Mucosa of descending colon (tissue), 3 donors: ENCODE measurements around the gene ATF7. TPM values are rescaled to one million over a fixed set of nuclear protein-coding genes. Genes with fewer than 3 reads are reported as not detected.

ENCODE experiments used
- ATAC-seq: fragments of 200-7000 bp; cut with Tn5 transposase; one replicate; pipeline ENCODE4 v1.9.1; 2020; ENCODE audit warnings: mild to moderate bottlenecking, moderate library complexity
- DNase-seq, 3 donors: peaks; one replicate each; pipeline ENCODE4 v3.0.0-alpha.2; 2020
- H3K36me3 ChIP-seq: fragments of 200-600 bp; one replicate; pipeline ENCODE4 v1.8.0; 2021; ENCODE audit warnings: low read depth, mild to moderate bottlenecking
- H3K4me1 ChIP-seq: fragments of 200-600 bp; one replicate; pipeline ENCODE4 v1.8.0; 2021; ENCODE audit warnings: low read depth, mild to moderate bottlenecking
- H3K4me3 ChIP-seq: fragments of 200-600 bp; one replicate; pipeline ENCODE4 v1.8.0; 2021; ENCODE audit warnings: mild to moderate bottlenecking
- H3K9me3 ChIP-seq: fragments of 200-600 bp; one replicate; pipeline ENCODE4 v1.8.0; 2021; ENCODE audit warnings: mild to moderate bottlenecking
- intact Hi-C, 2 donors: fragments of 100-400 bp; cut with DNase I in 1 of 2; cut with micrococcal nuclease in 1 of 2; formaldehyde crosslinking; loops; one replicate each; pipeline versions ENCODE4 v1.11.0 to v1.11.1; 2022; cut with DNase I, micrococcal nuclease
- total RNA-seq, 3 donors: library from RNA; stranded (reverse); fragmentation: NEBNext Ultra II Directional in 2 of 3; extraction: Animal tissue kit (Norgen Biotek cat#: 25700) in 2 of 3; gene quantifications; one replicate each; pipeline versions ENCODE4 v1.2.1 to v1.2.4, GENCODE V29; 2021 to 2023
- TF ChIP-seq, protein P1 (sequence below): fragments of 200-600 bp; IDR thresholded peaks from one replicate; pipeline ENCODE4 v1.8.0; 2022; ENCODE audit warnings: antibody characterized with exemption, mild to moderate bottlenecking
- donor health status: DM: no; HTN: no; CAD: no; lungs with moderate emphysema.
- donor health status: DM: no; HTN: no; CAD: no.
- donor health status: DM: no; HTN: yes; CAD: no.

Gene ATF7
- total RNA-seq, 3 donors from 2014 or later, result 35.6 to 50.9 (median 42.8) TPM

- Histone ChIP-seq H3K4me1 (peaks cover 19% of the 10 kb centered on the region), H3K36me3 (no peaks in the 10 kb centered on the region), H3K9me3 (no peaks in the 10 kb centered on the region), H3K4me3 (no peak overlapping the region)
- ATAC-seq, result no peak
- intact Hi-C loops, result no loop called here
- DNase-seq, result no peak
- TF ChIP-seq, protein P1, sequence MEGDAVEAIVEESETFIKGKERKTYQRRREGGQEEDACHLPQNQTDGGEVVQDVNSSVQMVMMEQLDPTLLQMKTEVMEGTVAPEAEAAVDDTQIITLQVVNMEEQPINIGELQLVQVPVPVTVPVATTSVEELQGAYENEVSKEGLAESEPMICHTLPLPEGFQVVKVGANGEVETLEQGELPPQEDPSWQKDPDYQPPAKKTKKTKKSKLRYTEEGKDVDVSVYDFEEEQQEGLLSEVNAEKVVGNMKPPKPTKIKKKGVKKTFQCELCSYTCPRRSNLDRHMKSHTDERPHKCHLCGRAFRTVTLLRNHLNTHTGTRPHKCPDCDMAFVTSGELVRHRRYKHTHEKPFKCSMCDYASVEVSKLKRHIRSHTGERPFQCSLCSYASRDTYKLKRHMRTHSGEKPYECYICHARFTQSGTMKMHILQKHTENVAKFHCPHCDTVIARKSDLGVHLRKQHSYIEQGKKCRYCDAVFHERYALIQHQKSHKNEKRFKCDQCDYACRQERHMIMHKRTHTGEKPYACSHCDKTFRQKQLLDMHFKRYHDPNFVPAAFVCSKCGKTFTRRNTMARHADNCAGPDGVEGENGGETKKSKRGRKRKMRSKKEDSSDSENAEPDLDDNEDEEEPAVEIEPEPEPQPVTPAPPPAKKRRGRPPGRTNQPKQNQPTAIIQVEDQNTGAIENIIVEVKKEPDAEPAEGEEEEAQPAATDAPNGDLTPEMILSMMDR, result no peak
These were observed 554 bp upstream of the ATF7 start for GRCh38 chr12:53626702-53627169.

DNA sequence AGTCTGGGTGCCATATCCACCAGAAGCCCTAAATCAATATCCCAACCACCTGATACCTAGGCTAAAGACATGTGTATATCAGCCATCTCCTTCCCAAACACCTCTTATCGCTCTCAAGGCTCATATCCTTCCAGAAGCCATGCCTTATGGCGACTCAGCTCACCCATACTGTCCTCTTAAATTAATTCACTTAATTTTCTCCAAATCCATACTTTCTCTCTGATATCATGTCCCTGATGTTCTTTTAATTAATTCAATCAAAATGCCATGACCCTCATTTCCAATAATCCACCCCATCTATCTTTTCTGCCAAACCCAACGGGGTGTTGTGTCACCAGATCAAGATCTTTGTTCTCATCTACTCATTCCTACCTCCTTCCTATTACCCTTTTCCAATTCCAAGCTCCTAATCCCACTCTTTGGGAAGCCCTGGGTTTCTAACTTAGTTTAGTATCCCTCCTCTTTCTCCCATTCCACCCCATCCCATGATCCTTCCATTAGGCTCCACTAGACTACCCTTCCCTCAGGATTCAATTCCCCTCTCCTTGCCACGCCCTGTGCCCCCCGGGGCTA lies 723 bp downstream of the ATF7 start:
- Histone ChIP-seq H3K4me3 (peak overlapping the region; percentile 29), H3K9me3 (no peaks in the 10 kb centered on the region), H3K36me3 (no peaks in the 10 kb centered on the region), H3K4me1 (peaks cover 19% of the 10 kb centered on the region)
- intact Hi-C loops, result no loop called here
- ATAC-seq (no peak), DNase-seq (no peak)
- TF ChIP-seq, protein P1, result no peak

GRCh38 chr12:53624956-53625355 lies 1.2 kb downstream of the ATF7 start:
- Histone ChIP-seq H3K4me3 (peak overlapping the region; percentile 29), H3K9me3 (no peaks in the 10 kb centered on the region), H3K4me1 (peaks cover 19% of the 10 kb centered on the region), H3K36me3 (no peaks in the 10 kb centered on the region)
- intact Hi-C loops, result no loop called here
- no peak for ATAC-seq
- no peak for DNase-seq
- TF ChIP-seq, protein P1, result no peak

DNA sequence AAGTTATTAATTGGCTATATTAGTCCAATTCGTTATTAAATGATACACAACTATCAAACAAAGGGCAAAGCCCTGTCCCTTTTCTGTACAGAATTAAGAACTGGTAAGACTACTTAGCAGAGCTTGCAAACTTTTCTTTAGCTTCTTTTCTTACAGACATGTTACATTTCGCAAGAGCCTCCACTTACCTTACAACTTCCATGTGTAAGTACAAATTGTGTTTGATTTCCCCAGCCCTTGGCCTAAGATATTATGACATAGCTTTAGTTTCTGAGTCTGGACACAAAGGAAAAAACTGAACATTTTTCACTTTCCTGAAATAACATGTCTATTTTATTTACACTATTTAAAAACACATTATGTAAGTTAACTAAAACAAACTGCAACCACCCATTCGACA lies 1.7 kb downstream of the ATF7 start:
- TF ChIP-seq, protein P1, result no peak
- intact Hi-C loops, result no loop called here
- Histone ChIP-seq H3K4me3 (no peak overlapping the region), H3K4me1 (peaks cover 19% of the 10 kb centered on the region), H3K36me3 (no peaks in the 10 kb centered on the region), H3K9me3 (no peaks in the 10 kb centered on the region)
- DNase-seq (no peak), ATAC-seq (no peak)

DNA sequence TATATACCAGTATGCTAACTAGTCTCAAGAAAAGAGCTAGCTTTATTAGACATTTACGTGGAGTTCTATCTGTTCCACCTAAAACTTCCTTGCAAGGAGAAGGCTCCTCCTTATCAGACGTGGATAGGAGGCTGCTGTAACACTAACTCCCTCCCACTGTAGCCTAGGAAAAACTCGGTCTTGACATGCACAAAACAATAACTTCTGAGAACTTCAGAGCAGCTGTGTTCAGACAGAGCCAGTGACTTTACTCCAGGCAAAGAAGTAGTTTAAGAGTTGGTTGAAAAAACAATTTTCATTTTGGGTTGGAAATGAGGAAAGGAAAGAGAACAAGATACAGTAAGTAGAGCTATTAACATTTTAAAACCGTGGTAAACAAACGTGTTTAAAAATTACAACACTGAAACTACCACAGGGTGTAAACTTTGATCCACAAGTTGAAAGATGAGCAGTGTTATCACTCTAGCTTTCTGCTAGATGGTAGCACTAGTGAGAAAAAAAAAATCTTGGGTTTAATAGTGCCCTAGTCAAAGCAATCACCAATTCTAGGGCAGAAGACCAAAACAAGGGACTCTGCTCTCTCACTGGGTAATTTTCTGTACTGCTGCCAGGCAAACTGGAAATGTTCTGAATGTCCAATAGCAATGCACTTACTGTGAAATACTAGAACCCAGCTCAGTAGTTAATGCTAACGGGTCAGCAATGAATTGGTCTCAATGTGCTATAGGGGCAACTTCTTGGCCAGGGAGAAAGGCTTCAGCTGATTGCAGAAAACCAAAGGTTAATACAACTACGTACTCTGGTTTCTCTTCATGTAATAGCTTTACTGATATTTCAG lies 2.4 kb downstream of the ATF7 start:
- H3K4me1 ChIP-seq, result peaks cover 25% of the 10 kb centered on the region
- H3K9me3 ChIP-seq, result no peaks in the 10 kb centered on the region
- H3K4me3 ChIP-seq, result no peak overlapping the region
- intact Hi-C loops, result no loop called here
- no peak for ATAC-seq
- TF ChIP-seq, protein P1, result no peak
- no peaks in the 10 kb centered on the region for H3K36me3 ChIP-seq
- peak in 1 of 3 donors; percentile 31 for DNase-seq
